GM23338 (cell line): ENCODE measurements around the gene BFSP2. TPM values are rescaled to one million over a fixed set of nuclear protein-coding genes. Genes with fewer than 3 reads are reported as not detected.

Experiments used
- ATAC-seq: fragments of 200-7000 bp; cut with Tn5 transposase; 3 replicates; pipeline ENCODE4 v1.9.1; 2020
- DNase-seq: peaks from one replicate; pipeline ENCODE4 v3.0.0-alpha.2; 2015; ENCODE audit warnings: low spot score
- H2AFZ ChIP-seq: fragments of 200-600 bp; sonication (generic); 2 replicates; pipeline ENCODE4 v1.8.0; 2016; ENCODE audit warnings: antibody characterized with exemption, mild to moderate bottlenecking, moderate library complexity
- H3F3A ChIP-seq: fragments of 200-600 bp; sonication (generic); replicated peaks from 2 replicates; pipeline ENCODE4 v1.8.0; 2017; ENCODE audit warnings: antibody characterized with exemption, mixed run types, low read depth
- H3K27ac ChIP-seq: fragments of 200-600 bp; sonication (generic); 2 replicates; pipeline ENCODE4 v1.6.1; 2016; ENCODE audit warnings: low read depth
- H3K27me3 ChIP-seq: fragments of 200-600 bp; sonication (generic); 2 replicates; pipeline ENCODE4 v1.8.0; 2016; ENCODE audit warnings: mild to moderate bottlenecking, mixed run types, moderate library complexity; ENCODE audit not compliant: insufficient read depth
- H3K36me3 ChIP-seq: fragments of 200-600 bp; sonication (generic); 2 replicates; pipeline ENCODE4 v1.8.0; 2016; ENCODE audit warnings: mild to moderate bottlenecking; ENCODE audit not compliant: insufficient read depth
- H3K4me1 ChIP-seq: fragments of 200-600 bp; sonication (generic); 2 replicates; pipeline ENCODE4 v1.8.0; 2016; ENCODE audit warnings: mild to moderate bottlenecking, moderate library complexity; ENCODE audit not compliant: insufficient read depth
- H3K4me2 ChIP-seq: fragments of 200-600 bp; sonication (generic); 2 replicates; pipeline ENCODE4 v1.7.1; 2017; ENCODE audit warnings: mixed run types
- H3K4me3 ChIP-seq: fragments of 200-600 bp; sonication (generic); 2 replicates; pipeline ENCODE4 v1.6.1; 2016; ENCODE audit warnings: mixed run types
- H3K79me2 ChIP-seq: fragments of 200-600 bp; sonication (generic); replicated peaks from 2 replicates; pipeline ENCODE4 v1.8.0; 2017; ENCODE audit warnings: mild to moderate bottlenecking; ENCODE audit not compliant: insufficient read depth
- H3K9me2 ChIP-seq: fragments of 200-600 bp; sonication (generic); 2 replicates; pipeline ENCODE4 v1.8.0; 2017; ENCODE audit not compliant: insufficient read depth
- H4K20me1 ChIP-seq: fragments of 200-600 bp; sonication (generic); replicated peaks from 2 replicates; pipeline ENCODE4 v1.8.0; 2017; ENCODE audit warnings: mild to moderate bottlenecking; ENCODE audit not compliant: insufficient read depth
- H3K27ac Mint-ChIP-seq: 2 replicates; pipeline ENCODE4 v1.8.0; 2020; ENCODE audit warnings: inconsistent platforms, mild to moderate bottlenecking, moderate library complexity, mixed read lengths
- H3K27me3 Mint-ChIP-seq: 3 replicates; pipeline ENCODE4 v1.8.0; 2022; ENCODE audit warnings: low read depth, mild to moderate bottlenecking, moderate library complexity, mixed read lengths, inconsistent platforms; ENCODE audit not compliant: insufficient read depth, poor library complexity
- H3K36me3 Mint-ChIP-seq: 3 replicates; pipeline ENCODE4 v1.8.0; 2021; ENCODE audit warnings: low read depth, mild to moderate bottlenecking, inconsistent platforms, moderate library complexity, mixed read lengths
- H3K4me1 Mint-ChIP-seq: 3 replicates; pipeline ENCODE4 v1.8.0; 2020; ENCODE audit warnings: mild to moderate bottlenecking, inconsistent platforms, mixed read lengths
- H3K4me3 Mint-ChIP-seq: 3 replicates; pipeline ENCODE4 v1.8.0; 2021; ENCODE audit warnings: moderate library complexity, mild to moderate bottlenecking, inconsistent platforms, mixed read lengths
- H3K9me3 Mint-ChIP-seq: 3 replicates; pipeline ENCODE4 v1.8.0; 2020; ENCODE audit warnings: moderate library complexity, mild to moderate bottlenecking, inconsistent platforms, mixed read lengths
- POLR2AphosphoS5 ChIP-seq: IDR thresholded peaks from 2 replicates; pipeline ENCODE4 v1.6.1; 2016; ENCODE audit warnings: antibody characterized with exemption, low read depth
- REST ChIP-seq: IDR thresholded peaks from one replicate; pipeline ENCODE4 v1.6.1; 2018; ENCODE audit warnings: antibody characterized with exemption; ENCODE audit not compliant: unreplicated experiment
- STAT1 ChIP-seq: IDR thresholded peaks from one replicate; pipeline ENCODE4 v1.6.1; 2016; ENCODE audit warnings: antibody characterized with exemption; ENCODE audit not compliant: unreplicated experiment
- ZNF462 ChIP-seq: fragments of 250-450 bp; sonication (Bioruptor Pico); IDR thresholded peaks from 2 replicates; pipeline ENCODE4 v1.5.0; 2020; ENCODE audit warnings: mild to moderate bottlenecking, moderate library complexity
- polyA plus RNA-seq: library from polyadenylated mRNA; unstranded; fragments of >200 nt; fragmentation: Nextera tagmentation; extraction: Ambion mirVana; gene quantifications from 2 replicates; pipeline ENCODE4 v1.2.1, GENCODE V29; 2016
- total RNA-seq: library from RNA; depleted of rRNA; stranded (reverse); fragments of >200 nt; shearing (Covaris generic); gene quantifications from 2 replicates; pipeline ENCODE4 v1.2.3, GENCODE V29; 2014

The BFSP2 gene
- total and polyA plus RNA-seq, 2 experiments from 2014 or later = not detected

- Mint-ChIP-seq H3K27ac (no peak overlapping the region), H3K27me3 (peaks cover 11% of the 10 kb centered on the region), H3K4me1 (0 out of 3 replicates have a peak, but pooled peaks cover 3% of the 10 kb centered on the region), H3K4me3 (no peak overlapping the region), H3K9me3 (no peaks in the 10 kb centered on the region), H3K36me3 (no peaks in the 10 kb centered on the region)
- Histone ChIP-seq H3K27me3 (no peaks in the 10 kb centered on the region), H3K4me1 (no peaks in the 10 kb centered on the region), H3F3A (no peaks in the 10 kb centered on the region), H3K4me3 (no peak overlapping the region), H3K79me2 (no peaks in the 10 kb centered on the region), H2AFZ (no peak overlapping the region), H3K27ac (no peak overlapping the region), H3K4me2 (no peak overlapping the region), H3K9me2 (no peaks in the 10 kb centered on the region), H3K36me3 (no peaks in the 10 kb centered on the region), H4K20me1 (no peaks in the 10 kb centered on the region)
- ATAC-seq (no peak), DNase-seq (no peak)
- TF ChIP-seq POLR2AphosphoS5 (no peak), REST (no peak), STAT1 (no peak), ZNF462 (CRISPR knock-in tag) (no peak)
Measured at GRCh38 chr3:133425898-133426297, 26.0 kb downstream of the BFSP2 start.
